Dermis microvascular lymphatic vessel endothelial cell (primary cell): ENCODE data around the gene LRBA. TPM values are rescaled to one million over a fixed set of nuclear protein-coding genes. Genes with fewer than 3 reads are reported as not detected.

Experiments
- DNase-seq, 2 donors: peaks; one replicate each; pipeline versions ENCODE4 v3.0.0 to v3.0.0-alpha.2; 2010; ENCODE audit warnings: low read depth in 2 of 2
- total RNA-seq: library from RNA; depleted of rRNA; stranded (reverse); fragments of >200 nt; gene quantifications from 2 replicates; pipeline ENCODE4 v1.2.1, GENCODE V29; 2014

The LRBA gene
- total RNA-seq, 1 donor from 2014 or later, result 53.9 TPM

- DNase-seq, result no peak
Observed at GRCh38 chr4:150218447-150218846, 796.6 kb downstream of the LRBA start.

GRCh38 chr4:150217808-150218207 lies 797.3 kb downstream of the LRBA start:
- no peak for DNase-seq

- peak; percentile 61 to 84 for DNase-seq
Observed at GRCh38 chr4:150217192-150217591, 797.9 kb downstream of the LRBA start.

GRCh38 chr4:150216726-150217125 lies 798.4 kb downstream of the LRBA start:
- DNase-seq, result no peak

- no peak for DNase-seq
Observed at GRCh38 chr4:150215601-150216000, 799.5 kb downstream of the LRBA start.

Other genes starting within 250 kb of the LRBA start
- 1,726 and 3,014 TPM in 2 replicates for gene RPS3A, start 84.3 kb upstream of the LRBA start, total RNA-seq